AG08396 (cell line): ENCODE measurements around the gene DAPL1.
A peak's percentile ranks its signal among the peaks of the same experiment; 100 is the strongest.

Experiments
- DNase-seq: peaks from one replicate; pipeline ENCODE4 v3.0.0; 2012; ENCODE audit warnings: low spot score, mixed read lengths

DAPL1 gene, protein sequence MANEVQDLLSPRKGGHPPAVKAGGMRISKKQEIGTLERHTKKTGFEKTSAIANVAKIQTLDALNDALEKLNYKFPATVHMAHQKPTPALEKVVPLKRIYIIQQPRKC

DNA sequence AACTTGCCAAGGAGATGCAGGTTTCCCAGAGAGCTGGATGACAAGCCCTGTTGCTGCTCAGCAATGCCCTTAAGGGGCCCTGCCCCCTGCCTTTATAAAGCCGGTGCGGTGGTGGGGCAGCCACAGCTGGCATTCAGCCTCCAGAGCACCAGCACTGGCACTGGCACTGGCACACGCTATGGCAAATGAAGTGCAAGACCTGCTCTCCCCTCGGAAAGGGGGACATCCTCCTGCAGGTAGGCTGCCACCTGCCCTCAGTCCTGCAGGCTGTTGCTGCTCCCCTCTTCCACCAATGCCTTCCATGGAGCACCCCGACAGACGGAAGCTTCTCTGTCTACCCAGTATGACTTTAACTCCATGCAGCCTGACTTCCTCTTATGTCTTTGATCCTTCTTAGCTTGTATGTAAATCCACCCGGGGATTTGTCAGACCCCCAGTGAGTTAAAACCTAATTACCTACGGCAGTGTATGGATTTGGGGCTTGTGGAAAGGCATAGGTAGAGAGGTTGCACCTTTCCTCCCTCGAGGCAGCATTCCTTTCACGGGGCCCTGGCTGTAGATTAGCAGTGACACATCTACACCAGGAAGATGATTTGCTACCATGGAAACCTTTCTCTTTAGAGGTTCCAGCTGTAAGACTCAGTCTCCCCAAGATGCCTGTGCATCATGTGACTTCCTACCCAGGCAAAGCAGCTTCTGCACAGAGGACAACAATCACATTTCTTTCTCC, at the start of gene DAPL1:
Gene DAPL1, plus strand, starts transcription at position 123 of the 730 bp plus-strand sequence. Its CDS starts 56 bp downstream, at position 179.
- DNase-seq = no peak

DNA sequence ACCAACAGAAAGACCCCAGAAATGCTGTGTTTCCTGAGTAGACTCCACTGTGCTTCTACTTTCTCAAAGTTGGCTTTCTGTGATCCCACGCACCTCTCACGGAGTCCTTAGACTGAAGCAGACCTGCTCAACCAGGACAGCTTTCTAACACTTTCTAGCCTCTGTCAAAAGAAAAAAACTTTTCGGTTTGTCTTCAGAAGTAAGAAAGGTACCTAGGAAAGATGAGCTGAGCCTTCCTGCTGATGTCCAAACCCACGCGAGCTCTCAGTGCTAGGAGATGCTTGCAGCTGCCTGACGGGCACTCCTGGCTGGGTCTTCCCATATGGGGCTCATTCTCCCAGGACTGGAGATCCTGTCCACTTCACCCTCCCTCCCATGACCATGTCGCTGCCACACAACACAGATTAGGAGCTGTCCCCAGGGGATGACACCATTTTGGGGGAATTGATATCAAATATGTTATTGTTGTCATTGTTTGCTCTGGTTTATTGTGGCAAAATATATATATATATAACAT, 49.2 kb upstream of the DAPL1 start:
- DNase-seq = no peak

DNA sequence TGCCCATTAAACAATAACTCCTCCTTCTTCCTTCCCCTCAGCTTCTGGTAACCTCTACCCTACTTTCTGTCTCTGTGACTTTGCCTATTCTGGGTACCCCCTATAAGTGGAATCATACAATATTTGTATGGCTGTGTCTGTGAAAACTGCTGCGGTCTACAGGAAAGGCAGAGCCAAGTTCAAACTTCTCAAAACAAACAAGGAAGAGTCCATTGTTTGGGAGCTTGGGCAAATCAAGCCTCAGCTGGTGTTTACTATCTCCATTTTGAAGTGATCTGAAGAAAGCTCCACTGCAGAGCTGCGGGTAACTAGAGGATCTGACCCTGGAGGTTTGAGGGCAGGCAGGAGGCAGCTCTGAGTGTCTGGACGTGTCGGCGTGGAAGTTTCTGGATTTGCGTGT, 48.6 kb upstream of the DAPL1 start:
- no peak for DNase-seq

DNA sequence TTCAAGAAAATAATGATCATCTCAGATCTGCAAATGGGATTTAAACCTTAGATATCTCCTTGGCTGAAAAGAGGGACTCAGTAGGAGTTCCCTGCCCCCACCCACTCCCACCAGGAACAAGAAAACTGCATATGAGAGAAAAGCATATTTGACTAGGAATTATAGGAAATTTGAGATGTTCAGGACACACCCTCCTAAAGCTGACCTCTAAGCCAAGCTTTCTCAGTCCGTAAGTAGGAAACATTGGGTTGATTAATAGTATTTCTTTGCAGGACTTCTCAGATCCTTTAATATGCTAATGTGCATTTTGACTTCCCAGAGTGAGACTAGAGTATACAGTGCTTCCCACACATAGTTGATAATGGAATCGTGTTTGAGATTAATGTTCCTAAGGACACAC, 47.8 kb upstream of the DAPL1 start:
- no peak for DNase-seq

DNA sequence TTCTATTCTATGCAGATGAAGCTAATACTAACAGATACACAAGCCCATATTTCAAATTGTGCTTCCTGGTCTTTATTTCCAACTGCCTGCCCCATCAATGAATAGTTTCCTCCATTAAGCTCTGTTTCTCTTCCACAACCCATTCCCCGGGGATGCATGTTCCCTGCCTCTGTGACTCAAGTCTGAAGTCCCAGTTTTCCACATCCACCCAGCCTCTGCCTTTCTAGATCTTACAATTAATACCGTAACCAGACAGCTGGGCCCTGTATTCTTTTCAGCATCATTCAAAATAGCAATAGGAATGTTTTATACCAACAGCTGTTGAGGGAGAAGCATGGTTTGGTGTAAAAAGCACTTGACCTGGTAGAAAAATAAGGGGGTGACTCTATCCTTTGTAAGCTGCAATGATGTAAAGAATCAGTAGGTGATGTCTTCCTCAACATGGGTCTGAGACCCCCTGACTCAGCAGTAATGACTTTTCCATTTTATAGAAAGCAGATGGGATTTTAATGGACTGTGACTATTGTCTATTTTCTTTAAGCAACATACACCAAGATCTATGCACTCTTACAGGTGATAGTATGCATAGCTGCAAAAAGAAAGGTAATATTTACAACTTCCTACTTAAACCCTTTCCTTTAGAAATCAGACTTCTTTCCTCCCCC, 46.1 kb upstream of the DAPL1 start:
- DNase-seq = no peak

DNA sequence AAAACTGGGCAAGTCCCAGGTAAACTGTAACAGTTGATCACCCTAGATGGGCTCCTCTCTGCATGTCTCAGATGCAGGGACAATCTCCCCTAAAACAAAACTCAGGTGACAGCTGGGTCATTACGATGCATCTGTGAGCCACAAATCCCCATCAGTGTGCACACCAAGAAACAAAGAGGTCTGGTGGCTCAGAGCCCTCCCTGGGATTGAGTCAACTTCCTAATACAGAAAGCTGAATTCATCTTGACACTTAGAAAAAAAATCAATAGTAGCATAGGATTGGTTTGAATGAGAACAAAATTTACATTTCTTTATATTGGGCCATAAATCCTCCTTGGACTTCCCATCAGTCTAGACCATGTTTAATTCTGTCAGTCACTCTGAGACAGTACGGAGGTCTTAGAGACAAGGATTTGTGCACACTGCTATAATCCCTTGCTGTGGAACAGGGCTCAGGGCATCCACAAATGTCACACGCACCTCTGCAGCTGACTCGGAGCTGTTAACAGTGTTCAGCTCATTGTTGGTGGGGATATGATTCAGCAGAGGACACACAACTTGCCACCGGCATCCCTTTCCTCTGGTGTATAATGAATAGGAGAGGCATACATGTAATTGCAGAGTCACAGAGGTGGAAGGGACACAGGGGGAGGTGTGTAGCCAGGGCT, 44.5 kb upstream of the DAPL1 start:
- no peak for DNase-seq

DNA sequence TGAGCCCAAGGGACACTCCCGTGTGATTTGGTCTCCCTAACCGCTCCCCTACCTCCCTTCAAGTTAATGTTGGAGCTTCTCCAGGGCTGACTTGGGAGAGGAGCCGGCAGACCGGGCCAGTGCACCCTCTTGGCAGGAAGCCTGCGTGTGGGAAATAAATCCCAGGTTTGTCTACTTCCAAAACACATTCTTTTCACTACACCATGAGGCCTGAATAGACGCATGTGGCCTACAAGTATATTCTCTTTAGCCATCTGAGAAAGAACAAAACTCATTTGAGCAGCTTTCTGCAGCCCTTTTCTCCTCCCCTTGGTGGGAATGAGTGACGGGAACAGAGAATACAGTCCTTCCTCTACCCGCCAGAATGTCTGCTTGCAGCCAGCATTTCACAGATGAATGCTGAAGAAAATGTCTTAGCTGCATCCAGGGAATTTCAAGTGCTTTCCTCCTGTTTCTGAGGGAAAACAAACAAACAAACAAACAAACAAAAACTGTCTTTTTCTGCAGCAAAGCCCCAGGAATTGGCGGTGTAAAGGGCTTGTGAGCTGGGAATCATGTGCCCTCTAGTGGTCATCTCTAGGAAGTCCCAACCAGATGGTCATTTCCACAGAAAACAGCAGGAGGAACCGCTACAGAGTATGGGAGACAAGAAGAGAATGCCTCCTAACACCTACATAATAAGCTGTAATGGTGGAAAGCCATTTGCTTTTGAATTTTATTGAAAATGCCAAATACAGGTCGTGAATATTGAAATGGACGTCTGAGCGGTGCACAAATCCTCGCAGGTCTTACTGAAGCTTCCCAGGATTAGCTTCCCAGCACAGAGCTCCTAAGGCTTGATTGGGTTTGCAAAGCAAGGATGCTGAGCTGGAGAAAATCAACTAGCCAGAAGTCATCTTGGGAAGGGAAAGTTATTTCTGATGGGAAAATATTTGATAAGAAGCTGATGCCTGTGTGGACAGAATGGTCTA, 41.2 kb upstream of the DAPL1 start:
- peak; percentile 74 for DNase-seq

DNA sequence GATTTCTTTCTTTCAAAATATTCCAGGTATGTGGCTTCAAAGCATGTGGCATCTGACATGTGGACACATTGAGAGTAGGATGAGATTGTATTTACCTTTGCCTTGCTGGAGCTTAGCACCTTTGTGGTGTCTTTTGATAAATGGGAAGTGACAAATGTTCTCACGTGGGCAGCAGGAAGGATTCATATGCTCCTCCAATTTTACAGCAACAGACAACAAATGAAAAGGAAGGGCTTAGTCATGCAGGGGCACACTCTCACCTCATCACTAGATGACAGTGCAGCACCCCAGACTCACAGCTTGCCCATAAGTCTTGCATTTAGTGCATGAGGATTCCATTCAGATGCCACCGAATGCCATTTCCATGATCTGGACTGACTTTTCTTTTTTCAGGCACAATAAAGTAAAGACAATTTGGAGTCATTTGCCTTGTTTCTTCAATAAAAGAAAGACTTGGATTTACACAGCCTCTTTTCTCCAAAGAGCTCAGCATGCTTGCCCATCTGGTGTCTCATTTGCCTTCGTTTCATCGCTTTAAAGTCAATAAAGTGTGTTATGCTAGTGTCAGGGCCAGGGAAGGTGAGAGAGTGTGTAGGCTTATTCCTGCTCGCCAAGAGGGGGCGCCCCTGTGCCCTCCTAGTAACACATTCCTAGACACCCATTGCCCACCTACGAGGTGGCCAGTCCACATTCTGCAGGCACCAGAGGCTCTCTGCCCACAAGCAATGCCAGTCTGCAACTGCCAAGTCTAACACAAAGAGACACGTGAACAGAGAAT, 39.6 kb upstream of the DAPL1 start:
- no peak for DNase-seq

DNA sequence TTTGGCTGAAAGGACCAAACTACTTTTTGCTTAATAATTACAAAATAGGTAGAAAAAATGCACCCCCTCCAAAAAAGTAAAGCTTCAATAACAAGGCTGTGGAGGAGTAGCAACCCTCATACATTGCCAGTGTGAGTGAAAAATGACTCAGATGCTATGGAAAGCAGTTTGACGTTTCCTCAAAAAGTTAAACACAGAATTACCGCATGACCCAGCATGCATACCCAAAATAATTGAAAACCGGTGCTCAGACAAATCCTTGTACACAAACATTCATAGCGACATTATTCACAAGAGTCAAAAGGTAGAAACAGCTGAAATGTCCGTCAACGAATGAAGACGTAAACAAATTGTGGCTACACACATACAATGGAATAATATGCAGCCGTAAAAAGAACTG, 38.8 kb upstream of the DAPL1 start:
- DNase-seq = no peak

DNA sequence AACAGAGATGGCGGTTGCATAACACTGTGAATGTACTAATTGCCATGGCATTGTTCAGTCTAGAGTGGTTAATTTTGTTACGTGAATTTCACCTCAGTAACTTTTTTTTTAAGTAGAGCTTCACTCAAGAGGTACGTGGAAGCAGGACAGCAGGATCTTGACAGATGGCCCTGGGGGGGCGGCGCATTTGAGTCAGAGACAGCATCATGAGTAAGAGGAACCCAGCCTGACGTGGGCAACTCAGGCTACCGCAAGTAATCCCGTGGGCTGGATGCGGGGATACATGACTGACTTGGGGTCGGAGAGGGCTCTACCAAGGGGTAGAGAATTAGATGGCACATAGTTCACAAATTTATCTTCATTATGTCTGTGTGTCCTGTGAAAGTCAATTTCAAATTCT, 38.1 kb upstream of the DAPL1 start:
- no peak for DNase-seq

DNA sequence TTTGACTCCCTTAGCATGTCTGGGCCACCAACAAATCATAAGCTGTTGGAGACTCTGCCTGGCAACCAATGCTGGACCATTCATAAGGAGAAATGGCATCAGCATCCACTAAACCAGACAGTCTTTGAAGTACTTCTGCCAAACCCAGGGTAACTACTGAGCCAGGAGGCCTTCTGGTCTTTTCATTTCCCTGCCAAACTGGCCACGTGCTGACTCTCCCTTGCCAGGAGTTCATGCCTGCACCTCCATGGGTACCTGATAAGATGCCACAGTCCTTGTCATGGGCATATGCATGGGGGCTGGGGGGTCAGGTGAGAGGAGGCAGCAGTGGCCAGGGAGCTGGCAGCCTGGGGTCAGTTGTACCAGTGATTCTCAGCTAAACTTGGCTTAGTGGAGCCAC, 34.2 kb upstream of the DAPL1 start:
- DNase-seq = no peak

DNA sequence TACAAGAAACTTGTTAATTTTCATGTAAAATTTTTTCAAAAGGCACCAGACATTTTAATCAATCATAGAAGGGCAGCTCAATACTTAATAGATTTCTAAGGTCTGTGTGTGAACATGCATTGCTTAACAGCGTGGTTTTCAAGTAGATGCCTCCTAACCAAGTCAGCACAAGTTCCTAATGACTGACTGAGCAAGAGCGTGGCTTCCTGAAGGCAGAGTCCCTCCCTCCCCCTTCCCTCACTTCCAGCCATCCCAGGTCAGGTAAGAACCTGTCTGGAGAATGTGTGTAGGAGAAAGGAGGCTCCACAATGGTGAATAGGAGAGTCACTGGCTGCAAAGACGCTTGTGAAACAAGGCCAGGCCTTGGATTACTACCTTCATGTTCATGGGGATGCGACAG, 33.5 kb upstream of the DAPL1 start:
- peak; percentile 34 for DNase-seq

DNA sequence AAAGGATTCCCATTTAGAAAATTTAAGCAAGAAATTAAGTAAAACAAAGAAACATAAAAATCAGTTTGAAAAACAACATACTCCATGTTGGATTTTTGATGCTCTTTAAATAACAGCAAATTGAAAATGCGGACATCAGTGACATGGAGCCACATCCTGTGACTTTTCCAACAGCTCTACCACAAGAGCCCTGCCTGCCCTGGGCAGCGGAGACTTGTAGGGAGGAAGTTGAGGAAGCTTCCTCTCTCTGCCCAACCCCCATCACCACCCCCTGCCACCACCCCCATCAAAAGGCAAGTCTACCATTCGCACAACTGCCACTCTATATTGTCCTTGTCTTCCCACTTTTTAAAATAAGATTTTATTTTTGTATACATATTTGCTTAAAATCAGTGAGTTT, 32.8 kb upstream of the DAPL1 start:
- DNase-seq = no peak

DNA sequence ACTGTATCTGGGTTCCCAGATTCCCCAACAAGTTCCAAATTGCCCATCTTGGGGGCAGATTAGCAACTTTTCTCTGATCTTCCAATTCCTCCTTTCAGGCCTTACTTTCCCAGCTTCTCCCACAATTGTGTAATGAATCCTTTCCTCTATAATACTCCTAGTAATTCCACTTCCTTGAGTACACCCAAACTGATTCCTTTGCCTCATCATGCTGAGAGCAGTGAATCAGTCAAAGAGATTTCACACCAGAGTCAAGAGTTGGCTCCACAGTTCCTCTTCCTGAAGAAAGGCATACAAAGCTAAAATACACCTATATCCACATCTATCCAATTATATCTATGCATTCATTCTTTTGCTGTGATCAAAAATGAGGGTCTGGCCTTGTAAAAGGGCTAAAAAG, 28.6 kb upstream of the DAPL1 start:
- DNase-seq = no peak

DNA sequence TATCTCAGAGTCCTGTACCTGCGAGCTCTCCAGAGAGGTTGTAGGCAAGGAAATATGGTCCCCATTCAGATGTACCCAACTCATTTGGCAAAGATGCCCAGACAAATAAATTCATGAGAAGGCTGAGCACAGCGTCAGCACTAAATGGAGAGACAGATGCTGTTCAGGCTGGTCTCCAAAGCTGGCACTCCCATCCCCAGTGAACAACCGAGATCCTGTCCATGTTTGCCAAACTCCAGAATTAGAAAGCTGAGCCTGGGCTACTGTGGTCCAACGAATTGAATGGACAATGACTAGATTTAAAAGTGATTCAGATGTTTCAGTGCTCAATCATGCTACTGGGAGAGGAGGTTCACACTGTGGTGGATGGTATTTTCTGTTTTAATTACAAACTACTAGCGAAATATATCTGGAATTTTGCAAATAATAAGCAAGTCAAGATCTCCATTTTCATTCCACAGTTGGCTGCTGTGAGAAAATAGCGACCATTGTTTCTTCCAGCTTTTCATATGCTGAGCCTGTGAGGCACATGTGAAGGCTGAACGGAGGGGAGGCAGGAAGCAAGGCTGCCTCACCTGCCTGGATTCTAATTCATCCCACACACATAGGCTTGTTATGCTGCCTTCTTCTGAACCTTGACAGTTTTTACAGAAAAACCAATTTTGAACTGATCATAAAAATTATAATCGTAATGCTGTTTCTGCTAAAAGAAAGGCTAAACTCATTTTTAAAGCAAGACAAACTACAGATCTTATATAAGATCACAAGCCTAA, 22.6 kb upstream of the DAPL1 start:
- DNase-seq = no peak

DNA sequence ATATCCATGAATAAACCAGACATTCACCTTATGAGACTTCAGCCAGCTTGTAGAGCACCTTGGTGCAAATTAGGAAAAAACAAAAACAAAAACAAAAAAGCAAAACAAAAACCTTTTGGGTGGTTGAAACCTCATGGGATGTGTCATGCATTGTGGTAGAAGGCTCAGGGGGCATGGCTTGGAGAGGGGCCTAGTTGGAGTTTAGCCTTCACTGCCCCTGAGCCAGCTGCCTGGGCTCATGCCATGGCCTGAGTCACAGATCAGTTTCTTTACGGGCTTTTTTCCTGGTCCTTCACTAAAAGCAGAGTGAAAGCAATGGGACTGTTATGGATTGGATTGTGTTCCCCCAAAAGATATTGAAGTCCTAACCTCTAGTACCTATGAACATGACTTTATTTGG, 22.0 kb upstream of the DAPL1 start:
- peak; percentile 17 for DNase-seq

DNA sequence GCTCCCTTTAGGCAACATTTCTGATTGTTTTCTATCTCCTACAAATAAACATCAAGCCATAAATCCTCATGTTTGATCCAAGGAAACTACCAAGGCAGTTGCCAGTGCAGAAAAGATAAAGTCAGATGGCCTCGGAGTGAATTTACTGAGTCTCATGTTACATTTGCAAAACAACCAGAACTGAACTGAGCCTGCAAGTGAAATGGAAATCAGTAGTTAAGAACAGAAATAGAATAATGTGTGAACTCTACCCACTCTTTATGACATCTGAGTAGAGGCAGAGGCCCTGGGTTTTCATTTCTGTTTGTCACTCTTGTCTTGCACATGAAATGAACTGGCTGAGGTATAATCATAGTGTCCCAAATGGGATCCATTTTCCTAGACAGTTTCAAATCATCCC, 20.4 kb upstream of the DAPL1 start:
- DNase-seq = no peak

DNA sequence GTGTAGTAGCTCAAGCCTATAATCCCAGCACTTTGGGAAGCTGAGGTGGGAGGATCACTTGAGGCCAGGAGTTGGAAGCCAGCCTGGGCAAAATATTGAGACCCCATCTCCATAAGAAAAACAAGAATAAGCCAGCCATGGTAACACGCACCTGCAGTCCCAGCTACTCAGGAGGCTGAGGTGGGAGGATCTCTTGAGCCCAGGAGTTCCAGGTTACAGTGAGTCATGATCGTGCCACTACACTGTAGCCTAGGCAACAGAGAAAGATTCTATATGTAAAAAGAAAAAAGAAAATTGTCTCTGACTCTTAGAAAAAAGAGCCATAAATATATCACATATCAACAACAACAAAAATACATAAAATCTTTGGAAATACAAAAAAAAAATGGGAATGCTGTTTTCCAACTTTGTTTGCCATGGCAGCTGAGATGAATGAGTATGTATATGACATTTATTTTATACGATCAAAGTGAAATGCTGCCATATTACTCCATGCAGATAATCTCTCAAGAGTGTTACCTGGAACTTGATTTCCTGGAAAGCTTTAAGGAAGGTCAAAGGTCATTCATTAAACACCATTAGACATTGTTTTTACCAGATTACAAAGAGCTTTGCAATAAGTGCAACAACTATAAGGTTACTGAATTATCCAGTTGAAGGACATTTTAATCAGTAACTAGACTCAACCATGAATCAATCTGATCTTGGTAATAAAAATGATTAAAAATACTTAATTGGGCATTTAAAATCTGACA, 19.7 kb upstream of the DAPL1 start:
- no peak for DNase-seq

DNA sequence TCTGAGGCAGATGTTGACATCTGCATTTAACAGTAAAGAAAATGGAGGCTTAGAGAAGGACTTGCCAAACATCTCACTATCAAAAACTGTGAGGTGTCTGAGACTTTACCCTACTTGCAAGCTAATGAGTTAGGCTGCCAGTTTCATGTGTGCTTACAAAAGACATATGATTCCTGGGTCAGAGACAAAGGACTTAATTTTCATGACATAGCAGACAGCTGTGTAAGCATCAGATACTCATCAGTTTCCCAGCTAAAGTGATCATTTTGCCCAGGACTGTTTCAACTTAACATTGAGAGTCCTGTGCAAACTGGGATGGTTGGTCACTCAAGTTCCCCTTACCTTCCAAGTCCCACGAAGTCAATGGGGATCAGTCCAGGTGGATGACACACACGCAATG, 18.9 kb upstream of the DAPL1 start:
- DNase-seq = no peak
